Ectodermal cell (in vitro differentiated cells): ENCODE measurements around the gene IKZF5.

ENCODE experiments used
- H3K27ac ChIP-seq: 2 replicates; pipeline ENCODE4 v1.7.0; 2013; ENCODE audit warnings: mild to moderate bottlenecking, low read depth, low read length; ENCODE audit not compliant: insufficient read depth, poor library complexity, severe bottlenecking
- H3K27me3 ChIP-seq: 2 replicates; pipeline ENCODE4 v1.7.0; 2013; ENCODE audit warnings: mild to moderate bottlenecking, low read length; ENCODE audit not compliant: insufficient read depth, control insufficient read depth, poor library complexity, severe bottlenecking
- H3K36me3 ChIP-seq: one replicate; pipeline ENCODE4 v1.7.0; 2013; ENCODE audit warnings: low read length; ENCODE audit not compliant: control insufficient read depth, insufficient read depth
- H3K4me1 ChIP-seq: one replicate; pipeline ENCODE4 v1.7.0; 2013; ENCODE audit warnings: low read length; ENCODE audit not compliant: control insufficient read depth, insufficient read depth
- H3K4me3 ChIP-seq: 2 replicates; pipeline ENCODE4 v1.7.0; 2013; ENCODE audit warnings: low read depth, low read length, control low read depth; ENCODE audit not compliant: insufficient read depth
- H3K9me3 ChIP-seq: 2 replicates; pipeline ENCODE4 v1.7.0; 2013; ENCODE audit warnings: mild to moderate bottlenecking, low read length, moderate library complexity; ENCODE audit not compliant: control insufficient read depth
- WGBS, 2 experiments: methylation state at CpG; one replicate each; pipeline ENCODE4 v1.1.7; 2013; ENCODE audit warnings: missing lambda C conversion rate in 2 of 2; 5-methylcytosine and 5-hydroxymethylcytosine counted together

The IKZF5 gene

DNA sequence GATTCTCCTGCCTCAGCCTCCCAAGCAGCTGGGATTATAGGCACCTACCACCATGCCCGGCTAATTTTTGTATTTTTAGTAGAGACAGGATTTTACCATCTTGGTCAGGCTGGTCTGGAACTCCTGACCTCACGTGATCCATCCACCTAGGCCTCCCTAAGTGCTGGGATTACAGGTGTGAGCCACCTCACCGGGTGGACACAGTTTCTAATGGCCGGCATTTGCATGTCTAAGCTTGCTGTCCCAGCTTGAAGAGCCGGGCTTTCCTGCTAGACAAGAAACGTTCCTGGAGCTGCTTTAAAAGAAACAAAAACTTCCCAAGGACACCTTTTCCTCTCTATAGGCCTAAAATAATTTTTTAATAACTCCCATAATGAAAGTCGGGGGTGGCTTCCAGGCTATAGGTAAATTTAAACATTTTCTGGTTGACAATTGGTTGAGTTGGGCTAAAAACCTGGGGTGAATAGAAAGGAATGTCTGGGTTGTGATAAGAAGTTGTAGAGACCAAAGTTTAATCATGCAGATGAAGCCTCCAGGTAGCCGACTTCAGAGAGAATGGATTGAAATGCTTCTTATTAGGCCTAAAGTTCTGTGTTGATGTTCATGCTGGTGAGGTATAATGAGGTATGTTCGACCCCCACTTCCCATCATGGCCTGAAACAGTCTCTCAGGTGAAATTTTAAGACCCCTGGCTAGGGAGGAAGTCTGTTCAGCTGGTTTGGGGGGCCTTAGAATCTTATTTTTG, 9.0 kb upstream of the IKZF5 start:
- no peak overlapping the region for H3K27ac ChIP-seq
- no peaks in the 10 kb centered on the region for H3K9me3 ChIP-seq
- WGBS, 2 experiments: 54 to 61% methylated on average over 9 of the region's 9 CpGs

DNA sequence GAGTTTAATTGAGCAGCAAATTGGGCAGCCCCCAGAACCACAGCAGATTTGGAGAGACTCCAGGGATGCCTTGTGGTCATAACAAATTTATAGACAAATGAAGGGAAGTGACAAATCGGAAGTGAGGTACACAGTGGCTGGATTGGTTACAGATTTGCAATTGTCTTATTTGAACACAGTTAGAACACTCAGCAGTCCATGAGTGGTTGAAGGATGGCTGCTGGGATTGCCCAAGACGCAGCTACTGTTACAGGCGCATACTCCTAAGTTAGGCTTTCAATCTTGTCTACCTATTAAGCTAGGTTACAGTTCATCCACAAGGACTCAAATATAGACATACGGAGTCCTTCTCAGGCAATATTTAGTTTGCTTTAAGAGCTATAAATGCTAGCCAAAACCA, 7.6 kb upstream of the IKZF5 start:
- H3K36me3 ChIP-seq: no peaks in the 10 kb centered on the region
- no peaks in the 10 kb centered on the region for H3K4me1 ChIP-seq
- H3K27me3 ChIP-seq: no peaks in the 10 kb centered on the region
- no peak overlapping the region for H3K4me3 ChIP-seq
- H3K9me3 ChIP-seq: no peaks in the 10 kb centered on the region
- H3K27ac ChIP-seq: no peak overlapping the region
- WGBS, 2 experiments: 94 to 96% methylated on average over 4 of the region's 4 CpGs

More for the DNA sequence above, 9.0 kb upstream of the IKZF5 start:
- no peak overlapping the region for H3K4me3 ChIP-seq
- H3K36me3 ChIP-seq: no peaks in the 10 kb centered on the region
- H3K27me3 ChIP-seq: no peaks in the 10 kb centered on the region
- H3K4me1 ChIP-seq: no peaks in the 10 kb centered on the region

DNA sequence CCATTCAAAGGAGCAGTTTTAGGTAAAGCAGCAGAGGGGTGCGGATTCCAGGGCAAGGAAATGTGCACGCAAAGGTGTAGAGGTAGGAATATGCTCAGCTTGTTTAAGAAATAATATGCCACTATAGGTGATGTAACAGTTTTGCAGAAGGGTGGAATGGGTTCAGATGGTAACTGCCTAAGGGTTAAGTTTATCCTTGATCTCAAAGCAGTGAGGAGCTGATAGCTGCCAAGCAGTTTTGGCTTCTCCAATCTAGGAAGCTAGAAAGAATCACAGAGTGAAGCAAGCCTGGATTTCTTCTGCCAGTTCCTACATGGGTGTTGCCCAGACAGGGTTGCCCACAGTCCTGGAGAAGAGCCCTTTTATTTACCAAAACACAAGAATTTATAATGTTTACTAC, 6.2 kb upstream of the IKZF5 start:
- Histone ChIP-seq H3K9me3 (no peaks in the 10 kb centered on the region), H3K27ac (no peak overlapping the region), H3K27me3 (peaks cover 12% of the 10 kb centered on the region), H3K4me1 (no peaks in the 10 kb centered on the region), H3K4me3 (no peak overlapping the region), H3K36me3 (no peaks in the 10 kb centered on the region)
- WGBS, 2 experiments: 93% methylated on average over 2 of the region's 2 CpGs

DNA sequence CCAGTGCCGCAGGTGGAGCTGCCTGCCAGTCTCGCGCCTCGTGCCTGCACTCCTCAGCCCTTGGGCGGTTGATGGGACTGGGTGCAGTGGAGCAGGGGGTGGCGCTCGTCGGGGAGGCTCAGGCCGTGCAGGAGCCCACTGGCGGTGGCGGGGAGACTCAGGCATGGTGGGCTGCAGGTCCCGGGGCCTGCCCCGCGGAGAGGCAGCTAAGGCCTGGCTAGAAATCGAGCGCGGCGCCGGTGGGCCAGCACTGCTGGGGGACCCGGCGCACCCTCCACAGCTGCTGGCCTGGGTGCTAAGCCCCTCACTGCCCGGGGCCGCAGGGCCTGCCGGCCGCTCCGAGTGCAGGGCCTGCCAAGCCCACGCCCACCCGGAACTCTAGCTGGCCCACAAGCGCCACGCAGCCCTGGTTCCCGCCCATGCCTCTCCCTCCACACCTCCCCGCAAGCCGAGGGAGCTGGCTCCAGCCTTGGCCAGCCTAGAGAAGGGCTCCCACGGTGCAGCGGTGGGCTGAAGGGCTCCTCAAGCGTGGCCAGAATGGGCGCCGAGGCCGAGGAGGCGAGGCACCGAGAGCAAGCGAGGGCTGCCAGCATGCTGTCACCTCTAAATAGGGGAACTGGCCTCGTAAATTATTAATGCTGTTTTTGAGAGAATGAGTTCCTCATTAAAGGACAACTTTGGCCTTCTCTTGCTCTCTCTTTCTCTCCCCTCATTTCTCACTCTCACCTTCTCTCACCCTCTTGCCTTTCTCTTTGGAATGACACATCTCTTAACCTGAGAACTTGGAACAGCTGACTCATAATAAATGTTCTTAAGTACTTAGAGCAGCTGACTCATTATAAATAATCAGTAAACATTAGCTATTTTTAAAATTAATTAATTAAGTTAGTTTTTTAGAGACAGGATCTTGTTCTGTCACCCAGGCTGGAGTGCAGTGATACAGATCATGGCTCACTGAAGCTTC, 5.1 kb upstream of the IKZF5 start:
- no peaks in the 10 kb centered on the region for H3K4me1 ChIP-seq
- H3K36me3 ChIP-seq: no peaks in the 10 kb centered on the region
- peaks cover 17% of the 10 kb centered on the region for H3K27me3 ChIP-seq
- H3K9me3 ChIP-seq: no peaks in the 10 kb centered on the region
- no peak overlapping the region for H3K27ac ChIP-seq
- 91 to 93% methylated on average over 43 of the region's 43 CpGs for WGBS, 2 experiments
- H3K4me3 ChIP-seq: no peak overlapping the region

DNA sequence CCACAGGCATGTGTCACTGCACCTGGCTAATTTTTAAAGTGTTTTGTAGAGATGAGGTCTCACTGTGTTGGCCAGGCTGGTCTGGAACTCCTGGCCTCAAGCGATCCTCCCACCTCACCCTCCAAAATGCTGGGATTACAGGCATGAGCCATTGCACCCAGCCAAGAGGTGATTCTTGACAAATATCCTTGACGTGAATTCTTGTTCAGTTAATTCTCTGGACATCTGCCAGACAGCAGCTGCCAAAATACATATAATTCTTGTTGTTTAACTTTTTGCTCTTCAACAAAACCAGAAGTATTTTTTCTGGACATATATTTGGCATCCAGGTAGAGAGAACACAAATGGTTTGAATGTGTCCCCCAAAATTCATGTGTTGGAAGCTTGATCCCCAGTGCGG, 3.4 kb upstream of the IKZF5 start:
- H3K4me1 ChIP-seq: peaks cover 9% of the 10 kb centered on the region
- H3K9me3 ChIP-seq: no peaks in the 10 kb centered on the region
- peaks cover 17% of the 10 kb centered on the region for H3K27me3 ChIP-seq
- 93 to 95% methylated on average over 3 of the region's 3 CpGs for WGBS, 2 experiments
- H3K4me3 ChIP-seq: no peak overlapping the region
- H3K27ac ChIP-seq: no peak overlapping the region
- no peaks in the 10 kb centered on the region for H3K36me3 ChIP-seq

DNA sequence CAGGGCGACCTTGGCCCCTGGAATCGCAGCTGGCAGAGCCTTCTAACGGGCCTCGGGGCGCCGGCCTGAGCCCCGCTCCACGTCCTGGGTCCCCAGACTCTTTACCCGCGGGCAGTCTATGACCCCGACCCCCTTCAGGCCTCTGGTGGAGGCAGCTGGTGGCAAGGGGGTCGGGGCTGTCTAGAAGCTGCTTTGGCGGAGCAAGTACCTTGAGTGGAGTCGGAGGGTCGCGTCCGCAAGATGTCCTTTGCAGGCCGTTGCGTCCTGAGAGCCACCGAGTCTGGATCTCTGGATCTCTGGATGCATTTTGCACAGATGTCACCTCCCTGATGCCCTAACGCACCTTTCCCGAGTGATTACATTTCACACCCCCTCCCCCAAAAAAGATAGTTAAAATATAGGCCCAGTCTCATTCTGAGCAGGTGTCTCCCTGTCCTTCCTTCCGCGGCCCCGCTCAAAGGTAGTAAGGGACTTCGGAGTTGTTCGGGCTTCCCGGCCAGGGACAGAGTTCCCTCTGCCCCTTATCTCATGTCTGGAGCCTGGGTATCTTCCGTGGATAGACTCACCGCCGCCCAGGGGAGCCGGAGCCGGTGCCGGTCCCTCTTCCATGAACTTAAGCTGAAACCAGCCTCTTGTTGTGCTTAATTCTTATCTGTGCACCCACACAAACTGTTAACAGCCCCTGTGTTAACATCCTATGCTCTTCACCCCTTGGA, 668 bp upstream of the IKZF5 start:
- Histone ChIP-seq H3K4me3 (peak overlapping the region; percentile 98), H3K4me1 (peaks cover 10% of the 10 kb centered on the region), H3K9me3 (no peaks in the 10 kb centered on the region), H3K27ac (no peak overlapping the region), H3K27me3 (peaks cover 17% of the 10 kb centered on the region), H3K36me3 (no peaks in the 10 kb centered on the region)
- WGBS, 2 experiments: 2 to 3% methylated on average over 33 of the region's 34 CpGs

DNA sequence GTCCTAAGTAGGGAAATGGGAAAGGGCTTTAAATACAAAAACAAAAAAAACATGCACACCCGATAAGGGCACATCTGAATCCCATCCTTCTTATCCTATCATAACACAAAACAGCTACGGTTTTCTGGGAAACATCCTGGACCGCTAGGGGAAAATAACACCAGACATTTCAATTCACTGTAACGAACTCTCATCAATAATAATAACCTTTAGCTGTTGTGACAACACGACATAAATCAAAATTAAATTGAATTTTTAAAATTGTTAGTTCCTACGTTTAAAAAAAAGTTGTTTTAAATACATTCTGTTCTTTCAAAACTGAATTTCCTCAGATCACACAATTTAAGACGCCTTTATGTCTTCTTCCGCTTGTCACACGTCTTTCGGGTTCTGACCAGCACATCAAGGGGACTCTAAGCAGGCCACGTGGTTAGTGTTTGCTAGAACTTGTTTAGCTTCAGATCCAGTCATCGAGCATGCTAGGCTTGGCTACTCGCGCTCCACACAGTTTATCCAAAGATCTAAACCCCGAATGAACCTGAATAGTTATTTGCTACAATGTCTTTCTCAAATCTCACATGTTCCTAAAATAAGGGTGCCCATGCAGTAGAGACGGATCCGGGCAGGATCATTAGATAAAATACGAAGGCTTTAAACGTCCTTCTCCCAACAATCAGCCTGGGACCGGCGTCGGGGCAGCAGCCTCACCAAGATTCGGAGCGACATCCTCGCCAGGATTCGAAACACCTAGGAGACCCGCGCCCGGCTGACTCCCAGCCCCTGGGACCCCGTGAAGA, 839 bp downstream of the IKZF5 start:
- H3K27ac ChIP-seq: peak overlapping the region; percentile 82
- H3K4me1 ChIP-seq: peaks cover 10% of the 10 kb centered on the region
- H3K36me3 ChIP-seq: no peaks in the 10 kb centered on the region
- no peaks in the 10 kb centered on the region for H3K9me3 ChIP-seq
- H3K27me3 ChIP-seq: peaks cover 17% of the 10 kb centered on the region
- H3K4me3 ChIP-seq: peak overlapping the region; percentile 98
- 6 to 8% methylated on average over 30 of the region's 30 CpGs for WGBS, 2 experiments

DNA sequence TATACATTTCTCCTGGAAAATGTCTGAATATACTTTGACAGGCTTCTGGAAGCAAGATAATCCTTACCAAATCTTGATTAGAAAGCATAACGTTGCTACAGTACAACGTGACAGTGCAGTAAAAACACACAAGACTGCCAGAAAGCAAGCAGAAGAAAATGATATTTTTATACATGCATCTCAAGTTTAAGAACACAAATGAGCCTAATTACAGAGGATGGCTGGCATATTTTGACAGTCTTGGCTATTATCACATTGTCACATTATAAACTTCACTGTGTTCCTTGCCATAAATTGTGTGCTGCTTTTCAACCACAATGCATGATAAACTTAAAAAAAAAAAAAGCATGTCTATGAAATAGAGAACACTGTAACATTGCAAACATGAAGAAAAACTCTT, 4.3 kb downstream of the IKZF5 start:
- Histone ChIP-seq H3K4me1 (peaks cover 10% of the 10 kb centered on the region), H3K9me3 (no peaks in the 10 kb centered on the region), H3K36me3 (no peaks in the 10 kb centered on the region), H3K27ac (no peak overlapping the region), H3K4me3 (no peak overlapping the region), H3K27me3 (no peaks in the 10 kb centered on the region)
- WGBS, 2 experiments: 90 to 96% methylated on average over 2 of the region's 2 CpGs

DNA sequence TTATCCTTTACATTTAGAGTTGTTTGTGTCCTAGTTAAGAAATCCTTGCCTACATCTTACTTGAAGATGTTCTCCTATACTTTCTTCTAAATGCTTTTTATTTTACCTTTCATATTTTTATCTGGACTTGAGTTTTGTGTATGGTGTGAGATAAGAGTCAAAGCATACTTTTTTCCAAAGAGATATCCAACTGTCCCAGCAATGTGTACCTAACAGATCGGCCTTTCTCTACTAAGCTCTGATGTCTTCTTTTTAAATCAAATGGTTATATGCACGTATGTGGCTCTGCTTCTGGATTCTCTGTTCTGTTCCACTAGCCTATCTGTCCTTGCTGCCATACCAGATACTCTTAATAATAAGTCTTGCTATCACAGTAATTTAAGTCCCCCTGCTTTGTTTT, 7.2 kb downstream of the IKZF5 start:
- Histone ChIP-seq H3K27ac (no peak overlapping the region), H3K4me1 (no peaks in the 10 kb centered on the region), H3K27me3 (no peaks in the 10 kb centered on the region), H3K36me3 (no peaks in the 10 kb centered on the region), H3K4me3 (no peak overlapping the region), H3K9me3 (no peaks in the 10 kb centered on the region)
- WGBS, 2 experiments: 92 to 97% methylated on average over 2 of the region's 2 CpGs
